Glutamatergic neuron (in vitro differentiated cells): ENCODE data around the gene MDFIC. TPM values are rescaled to one million over a fixed set of nuclear protein-coding genes. Genes with fewer than 3 reads are reported as not detected.

ENCODE experiments used
- DNase-seq: peaks from one replicate; pipeline ENCODE4 v3.0.0; 2022
- H3K27ac Mint-ChIP-seq: one replicate; pipeline ENCODE4 v1.8.0; 2020; ENCODE audit warnings: mild to moderate bottlenecking, mixed read lengths, inconsistent platforms; ENCODE audit not compliant: unreplicated experiment
- H3K27me3 Mint-ChIP-seq: one replicate; pipeline ENCODE4 v1.8.0; 2020; ENCODE audit warnings: mild to moderate bottlenecking, moderate library complexity, mixed read lengths, inconsistent platforms; ENCODE audit not compliant: unreplicated experiment
- H3K36me3 Mint-ChIP-seq: one replicate; pipeline ENCODE4 v1.8.0; 2020; ENCODE audit warnings: mild to moderate bottlenecking, mixed read lengths, inconsistent platforms; ENCODE audit not compliant: unreplicated experiment
- H3K4me1 Mint-ChIP-seq: one replicate; pipeline ENCODE4 v1.8.0; 2020; ENCODE audit warnings: mild to moderate bottlenecking, low read depth, mixed read lengths, inconsistent platforms; ENCODE audit not compliant: unreplicated experiment
- H3K4me3 Mint-ChIP-seq: one replicate; pipeline ENCODE4 v1.8.0; 2020; ENCODE audit warnings: mild to moderate bottlenecking, mixed read lengths, inconsistent platforms; ENCODE audit not compliant: unreplicated experiment
- H3K9me3 Mint-ChIP-seq: one replicate; pipeline ENCODE4 v1.8.0; 2020; ENCODE audit warnings: mild to moderate bottlenecking, moderate library complexity, mixed read lengths, inconsistent platforms; ENCODE audit not compliant: unreplicated experiment
- long read RNA-seq: library from polyadenylated mRNA; unstranded; transcript quantifications from one replicate; pipeline ENCODE4 v2.0.0, GENCODE V29; 2020; ENCODE audit not compliant: unreplicated experiment
- total RNA-seq: library from RNA; stranded (reverse); fragmentation: NEBNext Ultra II Directional; extraction: Animal tissue kit (Norgen Biotek cat#: 25700); gene quantifications from one replicate; pipeline ENCODE4 v1.2.1, GENCODE V29; 2021; ENCODE audit not compliant: unreplicated experiment
- TF ChIP-seq, protein P1 (sequence below): fragments of 200-600 bp; sonication (generic); IDR thresholded peaks from one replicate; pipeline ENCODE4 v1.5.0; 2021; ENCODE audit not compliant: partially characterized antibody, unreplicated experiment

MDFIC gene, protein sequence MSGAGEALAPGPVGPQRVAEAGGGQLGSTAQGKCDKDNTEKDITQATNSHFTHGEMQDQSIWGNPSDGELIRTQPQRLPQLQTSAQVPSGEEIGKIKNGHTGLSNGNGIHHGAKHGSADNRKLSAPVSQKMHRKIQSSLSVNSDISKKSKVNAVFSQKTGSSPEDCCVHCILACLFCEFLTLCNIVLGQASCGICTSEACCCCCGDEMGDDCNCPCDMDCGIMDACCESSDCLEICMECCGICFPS
- total RNA-seq, result 0.10 TPM
- long read RNA-seq, result 0 reads

DNA sequence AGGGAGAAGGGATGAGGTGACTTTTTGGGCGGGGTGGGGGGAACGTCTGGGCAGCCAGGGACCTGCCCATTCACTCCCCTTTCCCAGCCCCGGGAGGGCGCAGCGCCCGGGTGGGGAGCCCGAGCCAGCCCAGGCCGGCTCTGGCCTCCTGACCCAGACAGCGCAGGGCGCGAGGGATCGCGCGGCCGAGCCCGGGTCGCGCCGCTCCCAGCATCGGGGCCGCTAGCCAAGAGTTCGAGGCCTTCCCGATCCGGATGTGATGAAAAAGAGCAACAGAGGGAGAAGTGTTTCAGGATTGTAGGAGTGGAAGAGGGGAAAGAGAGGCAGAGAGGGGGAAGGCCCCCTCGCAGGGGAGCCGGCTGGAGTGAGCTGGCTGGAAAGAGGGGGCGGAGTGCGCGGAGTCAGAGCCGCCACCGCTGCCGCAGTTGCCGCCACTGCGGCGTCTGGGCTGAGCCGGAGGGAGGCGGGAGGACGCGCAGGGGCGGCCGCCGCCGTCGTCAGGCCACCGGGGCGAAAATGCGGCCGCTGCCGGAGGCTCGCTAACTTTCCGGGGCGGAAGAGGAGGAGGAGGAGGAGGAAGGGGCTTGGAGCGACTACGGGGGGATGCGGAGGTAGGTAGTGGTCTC is at the start of gene MDFIC:
Gene MDFIC, plus strand, starts transcription at position 69 of the 626 bp plus-strand sequence. CDS start 940 bp downstream, outside the sequence.
- no peaks in the 10 kb centered on the region for H3K9me3 Mint-ChIP-seq
- H3K4me1 Mint-ChIP-seq, result peaks cover 4% of the 10 kb centered on the region
- no peaks in the 10 kb centered on the region for H3K27me3 Mint-ChIP-seq
- H3K27ac Mint-ChIP-seq, result peak within 1 kb of the TSS; percentile 74
- TF ChIP-seq, protein P1, sequence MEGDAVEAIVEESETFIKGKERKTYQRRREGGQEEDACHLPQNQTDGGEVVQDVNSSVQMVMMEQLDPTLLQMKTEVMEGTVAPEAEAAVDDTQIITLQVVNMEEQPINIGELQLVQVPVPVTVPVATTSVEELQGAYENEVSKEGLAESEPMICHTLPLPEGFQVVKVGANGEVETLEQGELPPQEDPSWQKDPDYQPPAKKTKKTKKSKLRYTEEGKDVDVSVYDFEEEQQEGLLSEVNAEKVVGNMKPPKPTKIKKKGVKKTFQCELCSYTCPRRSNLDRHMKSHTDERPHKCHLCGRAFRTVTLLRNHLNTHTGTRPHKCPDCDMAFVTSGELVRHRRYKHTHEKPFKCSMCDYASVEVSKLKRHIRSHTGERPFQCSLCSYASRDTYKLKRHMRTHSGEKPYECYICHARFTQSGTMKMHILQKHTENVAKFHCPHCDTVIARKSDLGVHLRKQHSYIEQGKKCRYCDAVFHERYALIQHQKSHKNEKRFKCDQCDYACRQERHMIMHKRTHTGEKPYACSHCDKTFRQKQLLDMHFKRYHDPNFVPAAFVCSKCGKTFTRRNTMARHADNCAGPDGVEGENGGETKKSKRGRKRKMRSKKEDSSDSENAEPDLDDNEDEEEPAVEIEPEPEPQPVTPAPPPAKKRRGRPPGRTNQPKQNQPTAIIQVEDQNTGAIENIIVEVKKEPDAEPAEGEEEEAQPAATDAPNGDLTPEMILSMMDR, result no peak
- H3K4me3 Mint-ChIP-seq, result peak within 1 kb of the TSS; percentile 91
- peak; percentile 56 for DNase-seq
- no peaks in the 10 kb centered on the region for H3K36me3 Mint-ChIP-seq

DNA sequence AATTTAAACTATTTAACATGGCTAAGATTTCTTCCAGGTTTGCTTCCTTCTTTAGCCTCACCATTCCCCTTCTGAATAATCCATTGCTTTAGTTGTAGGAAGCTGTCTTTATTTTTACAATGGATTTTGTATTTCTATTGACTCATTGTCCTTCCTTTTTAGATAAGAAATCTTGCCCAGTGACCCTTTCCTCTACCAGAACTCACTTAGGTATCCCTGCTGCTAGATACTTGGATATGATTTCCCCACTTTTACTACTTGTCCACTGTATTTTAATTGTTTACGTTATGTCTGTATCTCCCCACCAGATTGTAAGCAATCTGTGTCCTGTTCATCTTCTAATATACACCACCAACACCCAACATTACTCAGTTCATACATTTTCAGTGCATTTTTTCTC is 47.7 kb upstream of the MDFIC start:
- no peak for DNase-seq
- H3K27ac Mint-ChIP-seq, result no peak overlapping the region
- H3K36me3 Mint-ChIP-seq, result no peaks in the 10 kb centered on the region
- H3K4me3 Mint-ChIP-seq, result no peak overlapping the region
- no peaks in the 10 kb centered on the region for H3K27me3 Mint-ChIP-seq
- TF ChIP-seq, protein P1, result no peak
- no peaks in the 10 kb centered on the region for H3K9me3 Mint-ChIP-seq
- H3K4me1 Mint-ChIP-seq, result no peaks in the 10 kb centered on the region

DNA sequence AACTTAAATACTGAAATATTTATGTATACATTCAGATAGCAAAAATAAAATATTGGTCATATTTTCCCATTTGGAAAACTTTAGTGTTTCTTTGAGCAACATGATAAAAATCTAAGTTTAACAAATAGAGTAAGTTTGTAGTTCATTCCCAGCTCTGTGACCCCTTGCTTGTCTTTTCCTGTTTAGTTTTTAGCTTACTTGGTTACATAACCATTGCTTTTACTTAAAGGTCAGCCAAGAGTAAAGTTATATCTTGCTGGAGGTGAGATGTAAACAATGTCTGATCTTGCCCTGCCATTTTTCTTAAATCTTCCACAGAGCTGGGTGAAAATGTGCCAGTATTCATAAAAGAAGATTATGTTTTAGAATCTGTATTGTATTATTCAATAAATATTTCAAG is 46.7 kb upstream of the MDFIC start:
- no peak for DNase-seq
- Mint-ChIP-seq H3K27me3 (no peaks in the 10 kb centered on the region), H3K4me1 (no peaks in the 10 kb centered on the region), H3K27ac (no peak overlapping the region), H3K4me3 (no peak overlapping the region), H3K36me3 (no peaks in the 10 kb centered on the region), H3K9me3 (no peaks in the 10 kb centered on the region)
- TF ChIP-seq, protein P1, result no peak

DNA sequence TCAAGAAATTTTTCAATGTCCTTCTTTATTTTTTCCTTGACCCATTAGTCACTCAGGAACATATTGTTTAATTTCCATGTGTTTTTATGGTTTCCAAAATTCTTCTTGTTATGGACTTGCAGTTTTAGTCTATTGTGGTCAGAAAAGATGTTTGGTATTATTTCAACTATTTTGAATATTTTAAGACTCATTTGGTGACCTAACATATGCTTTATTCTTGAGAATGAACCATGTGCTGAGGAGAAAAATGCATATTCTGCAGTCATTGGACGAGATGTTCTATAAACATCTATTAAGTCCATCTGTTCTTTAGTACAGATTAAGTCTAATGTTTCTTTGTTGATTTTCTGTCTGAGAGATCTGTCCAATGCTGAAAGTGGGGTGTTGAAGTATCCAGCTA is 42.3 kb upstream of the MDFIC start:
- no peak overlapping the region for H3K27ac Mint-ChIP-seq
- TF ChIP-seq, protein P1, result no peak
- no peaks in the 10 kb centered on the region for H3K9me3 Mint-ChIP-seq
- H3K27me3 Mint-ChIP-seq, result no peaks in the 10 kb centered on the region
- no peak overlapping the region for H3K4me3 Mint-ChIP-seq
- DNase-seq, result no peak
- no peaks in the 10 kb centered on the region for H3K4me1 Mint-ChIP-seq
- no peaks in the 10 kb centered on the region for H3K36me3 Mint-ChIP-seq

DNA sequence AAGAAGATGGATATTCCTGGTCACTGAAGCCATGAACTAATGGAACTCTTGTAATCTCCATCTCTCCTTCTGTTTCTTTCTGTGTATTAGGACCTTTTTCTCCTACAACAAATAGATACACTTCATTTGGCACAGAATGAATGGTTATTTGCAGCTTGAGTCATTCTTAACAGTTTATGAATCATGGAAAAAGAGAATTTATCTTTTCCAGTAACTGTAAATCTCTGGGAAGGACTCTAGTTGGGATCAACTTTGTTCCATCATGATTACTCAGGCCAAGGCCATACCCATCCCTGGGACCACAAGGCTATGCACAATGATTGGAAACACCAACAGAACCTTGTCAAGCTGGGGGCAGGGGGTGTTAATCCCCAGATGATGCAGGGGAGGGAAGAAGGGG is 36.1 kb upstream of the MDFIC start:
- DNase-seq, result no peak
- H3K27me3 Mint-ChIP-seq, result no peaks in the 10 kb centered on the region
- H3K4me1 Mint-ChIP-seq, result no peaks in the 10 kb centered on the region
- TF ChIP-seq, protein P1, result no peak
- no peak overlapping the region for H3K27ac Mint-ChIP-seq
- H3K9me3 Mint-ChIP-seq, result no peaks in the 10 kb centered on the region
- no peaks in the 10 kb centered on the region for H3K36me3 Mint-ChIP-seq
- H3K4me3 Mint-ChIP-seq, result no peak overlapping the region
